Ishikawa (cell line): Measurements from ENCODE around the gene DPYSL5.

Experiments used
- EP300 ChIP-seq: IDR thresholded peaks from 2 replicates; pipeline ENCODE4 v1.6.1; 2012; ENCODE audit warnings: borderline replicate concordance
- USF1 ChIP-seq: IDR thresholded peaks from 2 replicates; pipeline ENCODE4 v1.6.1; 2012
- TF ChIP-seq, protein P1 (sequence below): IDR thresholded peaks from 2 replicates; pipeline ENCODE4 v1.6.1; 2012; ENCODE audit warnings: low read depth, mild to moderate bottlenecking

GRCh38 chr2:26927221-26927620 is 79.3 kb downstream of the DPYSL5 start:
- TF ChIP-seq, protein P1, sequence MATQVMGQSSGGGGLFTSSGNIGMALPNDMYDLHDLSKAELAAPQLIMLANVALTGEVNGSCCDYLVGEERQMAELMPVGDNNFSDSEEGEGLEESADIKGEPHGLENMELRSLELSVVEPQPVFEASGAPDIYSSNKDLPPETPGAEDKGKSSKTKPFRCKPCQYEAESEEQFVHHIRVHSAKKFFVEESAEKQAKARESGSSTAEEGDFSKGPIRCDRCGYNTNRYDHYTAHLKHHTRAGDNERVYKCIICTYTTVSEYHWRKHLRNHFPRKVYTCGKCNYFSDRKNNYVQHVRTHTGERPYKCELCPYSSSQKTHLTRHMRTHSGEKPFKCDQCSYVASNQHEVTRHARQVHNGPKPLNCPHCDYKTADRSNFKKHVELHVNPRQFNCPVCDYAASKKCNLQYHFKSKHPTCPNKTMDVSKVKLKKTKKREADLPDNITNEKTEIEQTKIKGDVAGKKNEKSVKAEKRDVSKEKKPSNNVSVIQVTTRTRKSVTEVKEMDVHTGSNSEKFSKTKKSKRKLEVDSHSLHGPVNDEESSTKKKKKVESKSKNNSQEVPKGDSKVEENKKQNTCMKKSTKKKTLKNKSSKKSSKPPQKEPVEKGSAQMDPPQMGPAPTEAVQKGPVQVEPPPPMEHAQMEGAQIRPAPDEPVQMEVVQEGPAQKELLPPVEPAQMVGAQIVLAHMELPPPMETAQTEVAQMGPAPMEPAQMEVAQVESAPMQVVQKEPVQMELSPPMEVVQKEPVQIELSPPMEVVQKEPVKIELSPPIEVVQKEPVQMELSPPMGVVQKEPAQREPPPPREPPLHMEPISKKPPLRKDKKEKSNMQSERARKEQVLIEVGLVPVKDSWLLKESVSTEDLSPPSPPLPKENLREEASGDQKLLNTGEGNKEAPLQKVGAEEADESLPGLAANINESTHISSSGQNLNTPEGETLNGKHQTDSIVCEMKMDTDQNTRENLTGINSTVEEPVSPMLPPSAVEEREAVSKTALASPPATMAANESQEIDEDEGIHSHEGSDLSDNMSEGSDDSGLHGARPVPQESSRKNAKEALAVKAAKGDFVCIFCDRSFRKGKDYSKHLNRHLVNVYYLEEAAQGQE = no peak
- TF ChIP-seq USF1 = no peak
- no peak for TF ChIP-seq EP300
